ENCODE results near the gene CD248.

Gene CD248

GRCh38 chr11:66316849-66317251 lies at the start of gene CD248:
Gene CD248, minus strand, starts transcription at chr11:66317044. Its CDS starts 17 bp downstream, at chr11:66317027.
- TF ChIP-seq CTCF (IDR thresholded peaks at IDR 0.05; ENCODE audit: insufficient read depth, missing control alignments): no peak
- FAIRE-seq: no peak
- DNase-seq (ENCODE audit: insufficient read length, low spot score): no peak

- no peak for TF ChIP-seq CTCF (IDR thresholded peaks at IDR 0.05; ENCODE audit: insufficient read depth, missing control alignments)
- DNase-seq (ENCODE audit: insufficient read length, low spot score) (no peak), FAIRE-seq (no peak)
These were observed 49.1 kb upstream of the CD248 start for GRCh38 chr11:66365711-66366619.

GRCh38 chr11:66365166-66365565 lies 48.3 kb upstream of the CD248 start:
- no peak for FAIRE-seq
- DNase-seq (ENCODE audit: insufficient read length, low spot score): no peak
- no peak for TF ChIP-seq CTCF (IDR thresholded peaks at IDR 0.05; ENCODE audit: insufficient read depth, missing control alignments)

GRCh38 chr11:66363805-66364535 lies 47.1 kb upstream of the CD248 start:
- DNase-seq (ENCODE audit: insufficient read length, low spot score): peak; percentile 70
- FAIRE-seq: no peak
- peak; percentile 64 for TF ChIP-seq CTCF (IDR thresholded peaks at IDR 0.05; ENCODE audit: insufficient read depth, missing control alignments)

GRCh38 chr11:66363187-66363601 lies 46.4 kb upstream of the CD248 start:
- FAIRE-seq: no peak
- no peak for DNase-seq (ENCODE audit: insufficient read length, low spot score)
- no peak for TF ChIP-seq CTCF (IDR thresholded peaks at IDR 0.05; ENCODE audit: insufficient read depth, missing control alignments)

- DNase-seq (ENCODE audit: insufficient read length, low spot score): no peak
- no peak for TF ChIP-seq CTCF (IDR thresholded peaks at IDR 0.05; ENCODE audit: insufficient read depth, missing control alignments)
- FAIRE-seq: no peak
These were observed 45.8 kb upstream of the CD248 start for GRCh38 chr11:66362481-66363147.

All from D721Med (cell line).